Smooth muscle cell (in vitro differentiated cells): ENCODE results near the gene PRUNE1. TPM values are rescaled to one million over a fixed set of nuclear protein-coding genes. Genes with fewer than 3 reads are reported as not detected.
A peak's percentile ranks its signal among the peaks of the same experiment; 100 is the strongest.

Source experiments
- DNase-seq: peaks from one replicate; lab custom pipeline; 2025; ENCODE audit not compliant: unreplicated experiment; lab: John Stamatoyannopoulos, UW
- H2AFZ ChIP-seq: fragments of 200-600 bp; sonication (generic); 2 replicates; pipeline ENCODE4 v1.6.0; 2016; ENCODE audit warnings: antibody characterized with exemption, low read depth, mild to moderate bottlenecking
- H3F3A ChIP-seq: fragments of 200-600 bp; sonication (generic); 2 replicates; pipeline ENCODE4 v1.6.0; 2017; ENCODE audit warnings: antibody characterized with exemption, low read depth
- H3K27ac ChIP-seq: fragments of 200-600 bp; sonication (generic); 2 replicates; pipeline ENCODE4 v1.5.1; 2016; ENCODE audit warnings: low read depth, mild to moderate bottlenecking
- H3K27me3 ChIP-seq: fragments of 200-600 bp; sonication (generic); 2 replicates; pipeline ENCODE4 v1.6.1; 2016; ENCODE audit warnings: low read depth, mild to moderate bottlenecking
- H3K36me3 ChIP-seq: fragments of 200-600 bp; sonication (generic); 2 replicates; pipeline ENCODE4 v1.5.1; 2016; ENCODE audit warnings: low read depth
- H3K4me1 ChIP-seq: fragments of 200-600 bp; sonication (generic); 2 replicates; pipeline ENCODE4 v1.5.1; 2016; ENCODE audit warnings: low read depth
- H3K4me2 ChIP-seq: fragments of 200-600 bp; sonication (generic); 2 replicates; pipeline ENCODE4 v1.6.0; 2016; ENCODE audit warnings: mild to moderate bottlenecking
- H3K4me3 ChIP-seq: fragments of 200-600 bp; sonication (generic); 2 replicates; pipeline ENCODE4 v1.5.1; 2016; ENCODE audit warnings: mild to moderate bottlenecking
- H3K79me2 ChIP-seq: fragments of 200-600 bp; sonication (generic); 2 replicates; pipeline ENCODE4 v1.6.0; 2016; ENCODE audit warnings: low read depth, mild to moderate bottlenecking
- H3K9ac ChIP-seq: fragments of 200-600 bp; sonication (generic); 2 replicates; pipeline ENCODE4 v1.6.0; 2016; ENCODE audit warnings: low read depth
- H3K9me3 ChIP-seq: fragments of 200-600 bp; sonication (generic); replicated peaks from 2 replicates; pipeline ENCODE4 v1.5.1; 2016; ENCODE audit warnings: low read depth
- H4K20me1 ChIP-seq: fragments of 200-600 bp; sonication (generic); 2 replicates; pipeline ENCODE4 v1.6.0; 2016; ENCODE audit warnings: low read depth
- CTCF ChIP-seq: fragments of 200-600 bp; sonication (generic); IDR thresholded peaks from 2 replicates; pipeline ENCODE4 v1.5.1; 2017; ENCODE audit warnings: borderline replicate concordance, mild to moderate bottlenecking, antibody characterized with exemption; ENCODE audit not compliant: insufficient read depth, poor library complexity, severe bottlenecking
- WGBS: methylation state at CpG from one replicate; pipeline ENCODE4 v1.1.7; 2016; ENCODE audit warnings: low lambda C conversion rate; 5-methylcytosine and 5-hydroxymethylcytosine counted together
- polyA plus RNA-seq: library from polyadenylated mRNA; unstranded; fragments of >200 nt; fragmentation: Nextera tagmentation; extraction: Ambion mirVana; gene quantifications from 2 replicates; pipeline ENCODE4 v1.2.1, GENCODE V29; 2016
- total RNA-seq: library from RNA; depleted of rRNA; stranded (reverse); fragments of >200 nt; gene quantifications from 2 replicates; pipeline ENCODE4 v1.2.3, GENCODE V29; 2014

Gene PRUNE1
- total and polyA plus RNA-seq, 2 experiments from 2014 or later = 15.2 to 19.5 TPM

GRCh38 chr1:151006327-151007052 is 1.8 kb upstream of the PRUNE1 start, which contains the start of gene MINDY1:
MINDY1 (minus strand) TSS chr1:151006902; CDS start chr1:151002617, 4,285 bp downstream.
- TF ChIP-seq CTCF = peak; percentile 20

GRCh38 chr1:151007853-151008243 is 401 bp upstream of the PRUNE1 start:
- TF ChIP-seq CTCF = no peak

More at GRCh38 chr1:151006327-151007052, 1.8 kb upstream of the PRUNE1 start, which contains the start of gene MINDY1:
- no peaks in the 10 kb centered on the region for H4K20me1 ChIP-seq
- H3F3A ChIP-seq = peaks cover 7% of the 10 kb centered on the region
- H3K4me3 ChIP-seq = peak within 1 kb of the TSS; percentile 81
- 14% methylated on average over 18 of the region's 18 CpGs for WGBS
- H3K4me1 ChIP-seq = peaks cover 17% of the 10 kb centered on the region
- peak within 1 kb of the TSS; percentile 92 for H3K9ac ChIP-seq
- H3K27me3 ChIP-seq = no peaks in the 10 kb centered on the region
- peak; percentile 15 for DNase-seq
- H3K79me2 ChIP-seq = peaks cover 12% of the 10 kb centered on the region
- H3K36me3 ChIP-seq = no peaks in the 10 kb centered on the region
- H2AFZ ChIP-seq = peak within 1 kb of the TSS; percentile 93
- H3K27ac ChIP-seq = peak within 1 kb of the TSS; percentile 97
- H3K4me2 ChIP-seq = peak within 1 kb of the TSS; percentile 90
- H3K9me3 ChIP-seq = no peaks in the 10 kb centered on the region

GRCh38 chr1:151009206-151009587 is 948 bp downstream of the PRUNE1 start:
- no peaks in the 10 kb centered on the region for H3K27me3 ChIP-seq
- H3K36me3 ChIP-seq = no peaks in the 10 kb centered on the region
- no peaks in the 10 kb centered on the region for H3K9me3 ChIP-seq
- no peak for TF ChIP-seq CTCF
- H2AFZ ChIP-seq = peak overlapping the region; percentile 99
- peak overlapping the region; percentile 89 for H3K4me2 ChIP-seq
- H3K9ac ChIP-seq = peak overlapping the region; percentile 82
- H3K27ac ChIP-seq = peak overlapping the region; percentile 97
- H3K79me2 ChIP-seq = peaks cover 14% of the 10 kb centered on the region
- H3F3A ChIP-seq = peaks cover 7% of the 10 kb centered on the region
- 25% methylated on average over 3 of the region's 3 CpGs for WGBS
- H3K4me3 ChIP-seq = peak overlapping the region; percentile 81
- H3K4me1 ChIP-seq = peaks cover 17% of the 10 kb centered on the region
- DNase-seq = no peak
- no peaks in the 10 kb centered on the region for H4K20me1 ChIP-seq

More at GRCh38 chr1:151007853-151008243, 401 bp upstream of the PRUNE1 start:
- Histone ChIP-seq H4K20me1 (no peaks in the 10 kb centered on the region), H3K4me1 (peaks cover 17% of the 10 kb centered on the region), H3K9ac (peak overlapping the region; percentile 92), H3K27me3 (no peaks in the 10 kb centered on the region), H3K36me3 (no peaks in the 10 kb centered on the region), H3F3A (peaks cover 7% of the 10 kb centered on the region), H3K4me3 (peak overlapping the region; percentile 81), H3K4me2 (peak overlapping the region; percentile 89), H3K9me3 (no peaks in the 10 kb centered on the region), H2AFZ (no peak overlapping the region), H3K27ac (peak overlapping the region; percentile 97), H3K79me2 (peaks cover 12% of the 10 kb centered on the region)
- no peak for DNase-seq
- WGBS = 50% methylated on average over 4 of the region's 4 CpGs
